HCT116 (cell line): ENCODE data around the gene MYO1E.
"Not testable (repeated sequence)": the region's sequence is repeated elsewhere in the genome, so short reads cannot be mapped to it uniquely, and the experiment has no call there.

Experiments used
- CTCF ChIP-seq, 3 experiments: fragments of 200-600 bp in 1 of 3; sonication (generic) in 1 of 3; IDR thresholded peaks in 2 of 3; conservative IDR thresholded peaks in 1 of 3; 2 replicates each; pipeline ENCODE4 v1.5.1; 2012 to 2017; ENCODE audit warnings: low read depth in 2 of 3, low read length in 2 of 3, antibody characterized with exemption in 1 of 3, borderline replicate concordance in 1 of 3, control low read depth in 1 of 3, mild to moderate bottlenecking in 1 of 3, mixed read lengths in 1 of 3, mixed run types in 1 of 3, moderate library complexity in 1 of 3; ENCODE audit not compliant: insufficient read depth in 1 of 3
- POLR2AphosphoS5 ChIP-seq: IDR thresholded peaks from 2 replicates; pipeline ENCODE4 v1.6.1; 2011; ENCODE audit warnings: mild to moderate bottlenecking, low read depth, low read length, moderate library complexity

GRCh38 chr15:59401051-59401823 lies 28.6 kb upstream of the MYO1E start:
- TF ChIP-seq POLR2AphosphoS5; CTCF (IDR thresholded peaks at IDR 0.05 in 2 of 3, conservative IDR thresholded peaks at IDR 0.05 in 1 of 3; ENCODE audit: borderline replicate concordance in 1 of 3, insufficient read depth in 1 of 3, low read depth in 2 of 3, low read length in 2 of 3): not testable (repeated sequence)
